Measurements from ENCODE around the gene CCL5. TPM values are rescaled to one million over a fixed set of nuclear protein-coding genes. Genes with fewer than 3 reads are reported as not detected.

CCL5 gene
- polyA plus RNA-seq, 1 of the 3 experiments (the other 2 are of a cell fraction) = 0.23 TPM

DNA sequence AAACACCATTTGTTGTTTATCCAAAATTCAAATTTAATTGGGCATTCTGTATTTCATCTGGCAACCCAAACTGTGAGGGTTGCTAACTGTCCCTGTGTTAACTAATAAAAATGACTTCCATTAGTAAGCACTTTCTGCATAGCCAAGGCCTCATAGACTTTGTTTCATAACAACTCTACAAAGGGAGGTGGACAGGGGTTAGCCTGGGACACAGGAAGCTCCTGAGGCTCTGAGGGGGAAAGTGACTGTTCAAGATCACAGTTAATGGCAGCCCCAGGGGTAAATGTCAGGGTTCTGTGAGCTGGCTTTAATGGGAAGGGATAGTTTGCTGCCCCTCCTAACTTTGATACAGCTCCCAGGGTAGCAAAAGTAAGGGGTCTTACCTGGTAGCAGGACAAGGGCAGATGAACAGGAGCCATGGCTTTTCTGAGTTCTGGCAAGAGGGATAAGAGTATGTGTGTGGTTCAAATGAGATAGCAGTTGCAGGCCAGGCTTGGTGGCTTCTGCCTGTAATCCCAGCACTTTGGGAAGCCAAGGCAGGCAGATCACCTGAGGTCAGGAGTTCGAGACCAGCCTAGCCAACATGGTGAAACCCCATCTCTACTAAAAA, 13.7 kb downstream of the CCL5 start:
- H3K9ac ChIP-seq = no peak overlapping the region
- H3K27me3 ChIP-seq (ENCODE audit: insufficient read depth) = no peaks in the 10 kb centered on the region
- ChIA-PET CTCF (no interaction called here), POLR2A (no interaction called here)
- no peak overlapping the region for H3K4me3 ChIP-seq (ENCODE audit: low read depth in 2 of 2, low read length in 1 of 2)
- DNase-seq = no peak
- no peaks in the 10 kb centered on the region for H3F3A ChIP-seq (replicated peaks; ENCODE audit: insufficient read depth)
- H3K4me1 ChIP-seq (ENCODE audit: control insufficient read depth in 1 of 2, insufficient read depth in 2 of 2, low read depth in 1 of 2, low read length in 1 of 2) = peaks cover 0 to 3% of the 10 kb centered on the region in 2 experiments; a peak in 1 of 4 replicates
- H3K27ac ChIP-seq (ENCODE audit: low read depth in 2 of 2, low read length in 1 of 2) = no peak overlapping the region
- no peak overlapping the region for H3K4me2 ChIP-seq
- WGBS (ENCODE audit: low lambda C conversion rate) = 85% methylated on average over 1 of the region's 1 CpG
- TF ChIP-seq FOXM1 (IDR thresholded peaks at IDR 0.05; ENCODE audit: low read depth) (no peak), CHD2 (IDR thresholded peaks at IDR 0.05; ENCODE audit: low read length, partially characterized antibody) (no peak), RAD21 (IDR thresholded peaks at IDR 0.05; ENCODE audit: low read length) (no peak), TAF1 (IDR thresholded peaks at IDR 0.05; ENCODE audit: borderline replicate concordance, low read depth, low read length) (no peak), NRF1 (IDR thresholded peaks at IDR 0.05; ENCODE audit: low read depth, low read length) (no peak), GABPA (IDR thresholded peaks at IDR 0.05; ENCODE audit: low read depth) (no peak), NFIC (IDR thresholded peaks at IDR 0.05; ENCODE audit: borderline replicate concordance) (no peak), TEAD4 (IDR thresholded peaks at IDR 0.05; ENCODE audit: borderline replicate concordance, insufficient read depth) (no peak), SMC3 (IDR thresholded peaks at IDR 0.05; ENCODE audit: low read depth, low read length) (no peak), RFX5 (IDR thresholded peaks at IDR 0.05; ENCODE audit: low read length) (no peak), MEF2A (IDR thresholded peaks at IDR 0.05; ENCODE audit: borderline replicate concordance, low read depth) (no peak), FOXJ3 (CRISPR knock-in tag; IDR thresholded peaks at IDR 0.05) (no peak), TCF12 (IDR thresholded peaks at IDR 0.05) (no peak)
- TF ChIP-seq, protein P1, sequence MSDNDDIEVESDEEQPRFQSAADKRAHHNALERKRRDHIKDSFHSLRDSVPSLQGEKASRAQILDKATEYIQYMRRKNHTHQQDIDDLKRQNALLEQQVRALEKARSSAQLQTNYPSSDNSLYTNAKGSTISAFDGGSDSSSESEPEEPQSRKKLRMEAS (IDR thresholded peaks at IDR 0.05; ENCODE audit: low read depth) = no peak
- TF ChIP-seq, protein P2, sequence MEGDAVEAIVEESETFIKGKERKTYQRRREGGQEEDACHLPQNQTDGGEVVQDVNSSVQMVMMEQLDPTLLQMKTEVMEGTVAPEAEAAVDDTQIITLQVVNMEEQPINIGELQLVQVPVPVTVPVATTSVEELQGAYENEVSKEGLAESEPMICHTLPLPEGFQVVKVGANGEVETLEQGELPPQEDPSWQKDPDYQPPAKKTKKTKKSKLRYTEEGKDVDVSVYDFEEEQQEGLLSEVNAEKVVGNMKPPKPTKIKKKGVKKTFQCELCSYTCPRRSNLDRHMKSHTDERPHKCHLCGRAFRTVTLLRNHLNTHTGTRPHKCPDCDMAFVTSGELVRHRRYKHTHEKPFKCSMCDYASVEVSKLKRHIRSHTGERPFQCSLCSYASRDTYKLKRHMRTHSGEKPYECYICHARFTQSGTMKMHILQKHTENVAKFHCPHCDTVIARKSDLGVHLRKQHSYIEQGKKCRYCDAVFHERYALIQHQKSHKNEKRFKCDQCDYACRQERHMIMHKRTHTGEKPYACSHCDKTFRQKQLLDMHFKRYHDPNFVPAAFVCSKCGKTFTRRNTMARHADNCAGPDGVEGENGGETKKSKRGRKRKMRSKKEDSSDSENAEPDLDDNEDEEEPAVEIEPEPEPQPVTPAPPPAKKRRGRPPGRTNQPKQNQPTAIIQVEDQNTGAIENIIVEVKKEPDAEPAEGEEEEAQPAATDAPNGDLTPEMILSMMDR (IDR thresholded peaks at IDR 0.05) = no peak
- TF ChIP-seq, protein P3, sequence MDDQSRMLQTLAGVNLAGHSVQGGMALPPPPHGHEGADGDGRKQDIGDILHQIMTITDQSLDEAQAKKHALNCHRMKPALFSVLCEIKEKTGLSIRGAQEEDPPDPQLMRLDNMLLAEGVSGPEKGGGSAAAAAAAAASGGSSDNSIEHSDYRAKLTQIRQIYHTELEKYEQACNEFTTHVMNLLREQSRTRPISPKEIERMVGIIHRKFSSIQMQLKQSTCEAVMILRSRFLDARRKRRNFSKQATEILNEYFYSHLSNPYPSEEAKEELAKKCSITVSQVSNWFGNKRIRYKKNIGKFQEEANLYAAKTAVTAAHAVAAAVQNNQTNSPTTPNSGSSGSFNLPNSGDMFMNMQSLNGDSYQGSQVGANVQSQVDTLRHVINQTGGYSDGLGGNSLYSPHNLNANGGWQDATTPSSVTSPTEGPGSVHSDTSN (IDR thresholded peaks at IDR 0.05) = no peak
- TF ChIP-seq, protein P4, sequence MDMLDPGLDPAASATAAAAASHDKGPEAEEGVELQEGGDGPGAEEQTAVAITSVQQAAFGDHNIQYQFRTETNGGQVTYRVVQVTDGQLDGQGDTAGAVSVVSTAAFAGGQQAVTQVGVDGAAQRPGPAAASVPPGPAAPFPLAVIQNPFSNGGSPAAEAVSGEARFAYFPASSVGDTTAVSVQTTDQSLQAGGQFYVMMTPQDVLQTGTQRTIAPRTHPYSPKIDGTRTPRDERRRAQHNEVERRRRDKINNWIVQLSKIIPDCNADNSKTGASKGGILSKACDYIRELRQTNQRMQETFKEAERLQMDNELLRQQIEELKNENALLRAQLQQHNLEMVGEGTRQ (IDR thresholded peaks at IDR 0.05; ENCODE audit: borderline replicate concordance, low read depth, low read length) = no peak
- TF ChIP-seq, protein P5, sequence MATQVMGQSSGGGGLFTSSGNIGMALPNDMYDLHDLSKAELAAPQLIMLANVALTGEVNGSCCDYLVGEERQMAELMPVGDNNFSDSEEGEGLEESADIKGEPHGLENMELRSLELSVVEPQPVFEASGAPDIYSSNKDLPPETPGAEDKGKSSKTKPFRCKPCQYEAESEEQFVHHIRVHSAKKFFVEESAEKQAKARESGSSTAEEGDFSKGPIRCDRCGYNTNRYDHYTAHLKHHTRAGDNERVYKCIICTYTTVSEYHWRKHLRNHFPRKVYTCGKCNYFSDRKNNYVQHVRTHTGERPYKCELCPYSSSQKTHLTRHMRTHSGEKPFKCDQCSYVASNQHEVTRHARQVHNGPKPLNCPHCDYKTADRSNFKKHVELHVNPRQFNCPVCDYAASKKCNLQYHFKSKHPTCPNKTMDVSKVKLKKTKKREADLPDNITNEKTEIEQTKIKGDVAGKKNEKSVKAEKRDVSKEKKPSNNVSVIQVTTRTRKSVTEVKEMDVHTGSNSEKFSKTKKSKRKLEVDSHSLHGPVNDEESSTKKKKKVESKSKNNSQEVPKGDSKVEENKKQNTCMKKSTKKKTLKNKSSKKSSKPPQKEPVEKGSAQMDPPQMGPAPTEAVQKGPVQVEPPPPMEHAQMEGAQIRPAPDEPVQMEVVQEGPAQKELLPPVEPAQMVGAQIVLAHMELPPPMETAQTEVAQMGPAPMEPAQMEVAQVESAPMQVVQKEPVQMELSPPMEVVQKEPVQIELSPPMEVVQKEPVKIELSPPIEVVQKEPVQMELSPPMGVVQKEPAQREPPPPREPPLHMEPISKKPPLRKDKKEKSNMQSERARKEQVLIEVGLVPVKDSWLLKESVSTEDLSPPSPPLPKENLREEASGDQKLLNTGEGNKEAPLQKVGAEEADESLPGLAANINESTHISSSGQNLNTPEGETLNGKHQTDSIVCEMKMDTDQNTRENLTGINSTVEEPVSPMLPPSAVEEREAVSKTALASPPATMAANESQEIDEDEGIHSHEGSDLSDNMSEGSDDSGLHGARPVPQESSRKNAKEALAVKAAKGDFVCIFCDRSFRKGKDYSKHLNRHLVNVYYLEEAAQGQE (IDR thresholded peaks at IDR 0.05; ENCODE audit: low read depth, low read length) = no peak
- TF ChIP-seq, protein P6, sequence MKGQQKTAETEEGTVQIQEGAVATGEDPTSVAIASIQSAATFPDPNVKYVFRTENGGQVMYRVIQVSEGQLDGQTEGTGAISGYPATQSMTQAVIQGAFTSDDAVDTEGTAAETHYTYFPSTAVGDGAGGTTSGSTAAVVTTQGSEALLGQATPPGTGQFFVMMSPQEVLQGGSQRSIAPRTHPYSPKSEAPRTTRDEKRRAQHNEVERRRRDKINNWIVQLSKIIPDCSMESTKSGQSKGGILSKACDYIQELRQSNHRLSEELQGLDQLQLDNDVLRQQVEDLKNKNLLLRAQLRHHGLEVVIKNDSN (IDR thresholded peaks at IDR 0.05; ENCODE audit: borderline replicate concordance, low read depth) = no peak
- no peaks in the 10 kb centered on the region for H4K20me1 ChIP-seq (ENCODE audit: insufficient read depth)
- H3K36me3 ChIP-seq (replicated peaks in 1 of 2; ENCODE audit: control insufficient read depth in 1 of 2, insufficient read depth in 2 of 2, low read length in 1 of 2) = no peaks in the 10 kb centered on the region
- H2AFZ ChIP-seq (ENCODE audit: low read depth) = no peak overlapping the region
- H3K79me2 ChIP-seq (ENCODE audit: insufficient read depth) = no peaks in the 10 kb centered on the region
- H3K9me3 ChIP-seq = no peaks in the 10 kb centered on the region
- no peaks in the 10 kb centered on the region for H3K9me2 ChIP-seq

Measured in SK-N-SH (cell line).